Measurements from ENCODE around the gene KRTAP12-2.

DNA sequence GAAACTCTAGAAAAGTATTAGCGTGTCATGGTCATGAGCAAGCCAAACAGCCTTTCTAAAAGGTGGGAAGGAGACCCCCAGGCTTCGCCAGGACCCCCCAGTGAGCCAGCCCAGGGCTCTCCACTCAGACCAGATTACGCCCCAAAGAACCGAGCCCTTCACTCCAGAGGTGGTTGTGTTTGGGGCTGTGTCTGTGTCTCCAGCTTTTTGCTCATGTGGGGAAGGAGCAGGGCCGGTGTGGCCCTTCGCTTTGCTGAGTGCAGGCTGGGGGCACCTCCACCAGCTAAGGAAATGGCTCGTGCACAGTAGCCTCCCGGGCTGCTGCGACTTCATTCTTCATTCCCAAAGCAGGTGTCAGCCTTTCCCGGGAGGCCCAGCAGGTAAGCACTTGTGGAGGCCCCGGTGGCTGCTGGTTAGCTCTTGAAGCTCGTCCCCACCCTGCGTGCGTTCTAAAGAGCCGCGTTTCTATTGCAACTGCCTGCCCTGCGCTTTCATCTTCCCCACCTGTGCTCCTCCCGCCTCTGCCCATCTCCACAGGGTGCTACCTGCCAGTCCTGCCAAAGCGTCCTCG, 44.1 kb upstream of the KRTAP12-2 start:
- TF ChIP-seq, protein P1, sequence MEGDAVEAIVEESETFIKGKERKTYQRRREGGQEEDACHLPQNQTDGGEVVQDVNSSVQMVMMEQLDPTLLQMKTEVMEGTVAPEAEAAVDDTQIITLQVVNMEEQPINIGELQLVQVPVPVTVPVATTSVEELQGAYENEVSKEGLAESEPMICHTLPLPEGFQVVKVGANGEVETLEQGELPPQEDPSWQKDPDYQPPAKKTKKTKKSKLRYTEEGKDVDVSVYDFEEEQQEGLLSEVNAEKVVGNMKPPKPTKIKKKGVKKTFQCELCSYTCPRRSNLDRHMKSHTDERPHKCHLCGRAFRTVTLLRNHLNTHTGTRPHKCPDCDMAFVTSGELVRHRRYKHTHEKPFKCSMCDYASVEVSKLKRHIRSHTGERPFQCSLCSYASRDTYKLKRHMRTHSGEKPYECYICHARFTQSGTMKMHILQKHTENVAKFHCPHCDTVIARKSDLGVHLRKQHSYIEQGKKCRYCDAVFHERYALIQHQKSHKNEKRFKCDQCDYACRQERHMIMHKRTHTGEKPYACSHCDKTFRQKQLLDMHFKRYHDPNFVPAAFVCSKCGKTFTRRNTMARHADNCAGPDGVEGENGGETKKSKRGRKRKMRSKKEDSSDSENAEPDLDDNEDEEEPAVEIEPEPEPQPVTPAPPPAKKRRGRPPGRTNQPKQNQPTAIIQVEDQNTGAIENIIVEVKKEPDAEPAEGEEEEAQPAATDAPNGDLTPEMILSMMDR (IDR thresholded peaks at IDR 0.05) = no peak
- TF ChIP-seq POLR2A (IDR thresholded peaks at IDR 0.05) (no peak), EP300 (IDR thresholded peaks at IDR 0.05) (no peak), POLR2AphosphoS5 (IDR thresholded peaks at IDR 0.05) (no peak)
